ENCODE measurements around the gene SCYGR4. TPM values are rescaled to one million over a fixed set of nuclear protein-coding genes. Genes with fewer than 3 reads are reported as not detected.

SCYGR4 gene
- total RNA-seq, 2 donors from 2014 or later = not detected

- Histone ChIP-seq H3K36me3 (ENCODE audit: control insufficient read depth, insufficient read depth, low read length) (no peaks in the 10 kb centered on the region), H3K27me3 (ENCODE audit: control insufficient read depth, insufficient read depth, low read length, poor library complexity, severe bottlenecking) (no peaks in the 10 kb centered on the region), H3K9me3 (ENCODE audit: control insufficient read depth, low read length) (no peaks in the 10 kb centered on the region), H3K27ac (ENCODE audit: low read depth, low read length) (no peak overlapping the region), H3K4me1 (ENCODE audit: control insufficient read depth, insufficient read depth, low read length) (no peaks in the 10 kb centered on the region), H3K9ac (ENCODE audit: extremely low read depth, low read length, poor library complexity, severe bottlenecking) (no peak overlapping the region), H3K4me3 (ENCODE audit: low read length) (no peak overlapping the region)
- no peaks in the 10 kb centered on the region for H3K4me1 Mint-ChIP-seq
- no peaks in the 10 kb centered on the region for H3K36me3 Mint-ChIP-seq (ENCODE audit: low read depth)
- no peak overlapping the region for H3K27ac Mint-ChIP-seq
- 82 to 87% methylated on average over 3 to 7 of the region's 7 CpGs for WGBS, 2 experiments (ENCODE audit: insufficient coverage in 1 of 2, insufficient read length in 1 of 2)
- no peak for DNase-seq
- no peaks in the 10 kb centered on the region for H3K27me3 Mint-ChIP-seq (ENCODE audit: insufficient read depth)
- no peak for TF ChIP-seq CTCF (conservative IDR thresholded peaks at IDR 0.05)
- no peaks in the 10 kb centered on the region for H3K9me3 Mint-ChIP-seq
- no peak overlapping the region for H3K4me3 Mint-ChIP-seq
Observed at GRCh38 chr2:227629435-227629834, 12.1 kb downstream of the SCYGR4 start.

- H3K27me3 ChIP-seq (ENCODE audit: control insufficient read depth, insufficient read depth, low read length, poor library complexity, severe bottlenecking) = no peaks in the 10 kb centered on the region
- H3K27ac ChIP-seq (ENCODE audit: low read depth, low read length) = no peak overlapping the region
- no peaks in the 10 kb centered on the region for H3K9me3 ChIP-seq (ENCODE audit: control insufficient read depth, low read length)
- no peaks in the 10 kb centered on the region for H3K27me3 Mint-ChIP-seq (ENCODE audit: insufficient read depth)
- WGBS, 2 experiments (ENCODE audit: insufficient coverage in 1 of 2, insufficient read length in 1 of 2) = 96% methylated on average over 3 of the region's 3 CpGs
- H3K4me3 Mint-ChIP-seq = no peak overlapping the region
- H3K36me3 ChIP-seq (ENCODE audit: control insufficient read depth, insufficient read depth, low read length) = no peaks in the 10 kb centered on the region
- H3K4me1 Mint-ChIP-seq = no peaks in the 10 kb centered on the region
- no peak overlapping the region for H3K9ac ChIP-seq (ENCODE audit: extremely low read depth, low read length, poor library complexity, severe bottlenecking)
- no peaks in the 10 kb centered on the region for H3K4me1 ChIP-seq (ENCODE audit: control insufficient read depth, insufficient read depth, low read length)
- H3K36me3 Mint-ChIP-seq (ENCODE audit: low read depth) = no peaks in the 10 kb centered on the region
- no peak overlapping the region for H3K4me3 ChIP-seq (ENCODE audit: low read length)
- TF ChIP-seq CTCF (conservative IDR thresholded peaks at IDR 0.05) = no peak
- H3K27ac Mint-ChIP-seq = no peak overlapping the region
- H3K9me3 Mint-ChIP-seq = no peaks in the 10 kb centered on the region
- DNase-seq = no peak
Observed at GRCh38 chr2:227630322-227630721, 13.0 kb downstream of the SCYGR4 start.

DNA sequence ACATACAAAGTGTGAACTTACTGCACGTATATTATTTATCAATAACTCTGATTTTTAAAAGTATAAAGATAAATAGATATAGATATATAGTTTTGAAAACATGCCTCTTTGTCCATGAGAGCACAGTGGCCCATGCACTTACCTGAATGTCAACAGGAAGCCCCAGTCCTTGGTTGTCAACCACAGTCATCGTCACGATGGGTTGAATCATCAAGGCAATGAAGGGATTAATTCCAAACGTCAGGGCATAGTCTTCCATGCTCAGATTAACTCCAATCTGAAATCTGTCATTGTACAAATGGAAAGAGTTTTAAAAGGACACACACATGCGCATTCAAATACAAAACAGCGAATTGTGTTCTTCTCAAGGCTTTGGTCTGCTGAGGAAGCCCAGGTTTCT lies 15.5 kb downstream of the SCYGR4 start:
- Histone ChIP-seq H3K36me3 (ENCODE audit: control insufficient read depth, insufficient read depth, low read length) (no peaks in the 10 kb centered on the region), H3K4me3 (ENCODE audit: low read length) (no peak overlapping the region), H3K27me3 (ENCODE audit: control insufficient read depth, insufficient read depth, low read length, poor library complexity, severe bottlenecking) (no peaks in the 10 kb centered on the region), H3K27ac (ENCODE audit: low read depth, low read length) (no peak overlapping the region), H3K4me1 (ENCODE audit: control insufficient read depth, insufficient read depth, low read length) (no peaks in the 10 kb centered on the region), H3K9me3 (ENCODE audit: control insufficient read depth, low read length) (no peaks in the 10 kb centered on the region), H3K9ac (ENCODE audit: extremely low read depth, low read length, poor library complexity, severe bottlenecking) (no peak overlapping the region)
- Mint-ChIP-seq H3K9me3 (no peaks in the 10 kb centered on the region), H3K27me3 (ENCODE audit: insufficient read depth) (no peaks in the 10 kb centered on the region), H3K4me1 (no peaks in the 10 kb centered on the region), H3K4me3 (no peak overlapping the region), H3K27ac (no peak overlapping the region), H3K36me3 (ENCODE audit: low read depth) (no peaks in the 10 kb centered on the region)
- 89 to 94% methylated on average over 5 of the region's 6 CpGs for WGBS, 2 experiments (ENCODE audit: insufficient coverage in 1 of 2, insufficient read length in 1 of 2)
- DNase-seq = no peak
- TF ChIP-seq CTCF (conservative IDR thresholded peaks at IDR 0.05) = no peak
